Uterus (tissue), 2 donors: Measurements from ENCODE around the gene STAMBPL1.

Experiments
- POLR2A ChIP-seq, 2 donors: fragments of 450-650 bp; IDR thresholded peaks; one replicate each; pipeline ENCODE4 v1.6.1; 2016; ENCODE audit warnings: antibody characterized with exemption in 2 of 2, mild to moderate bottlenecking in 1 of 2, moderate library complexity in 1 of 2
- TF ChIP-seq, protein P1 (sequence below), 4 experiments: fragments of 200-600 bp in 2 of 4; fragments of 450-650 bp in 2 of 4; sonication (generic) in 2 of 4; IDR thresholded peaks; one replicate each; pipeline ENCODE4 v1.5.1; 2016 to 2019; ENCODE audit warnings: antibody characterized with exemption in 4 of 4, mild to moderate bottlenecking in 2 of 4, moderate library complexity in 1 of 4

DNA sequence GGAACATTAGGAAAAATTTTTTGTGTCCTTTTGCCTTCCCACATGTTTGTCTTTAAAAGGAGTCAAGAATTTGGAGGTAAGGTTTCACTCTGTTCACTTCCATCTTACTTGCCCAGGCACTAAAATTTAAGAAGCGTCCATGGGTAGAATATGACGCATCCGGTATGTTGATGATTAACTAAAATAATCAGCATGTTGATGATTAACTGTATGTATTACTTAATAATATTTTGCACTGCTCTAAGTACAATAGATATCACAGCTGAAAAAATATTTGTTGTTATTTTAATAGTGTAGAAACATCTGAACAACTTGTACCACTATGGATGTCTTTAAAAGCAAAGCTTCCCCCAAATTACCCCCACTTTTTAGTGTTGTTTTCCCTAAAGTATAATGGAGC is 39.9 kb upstream of the STAMBPL1 start:
- TF ChIP-seq POLR2A (IDR thresholded peaks at IDR 0.05) = no peak
- TF ChIP-seq, protein P1, sequence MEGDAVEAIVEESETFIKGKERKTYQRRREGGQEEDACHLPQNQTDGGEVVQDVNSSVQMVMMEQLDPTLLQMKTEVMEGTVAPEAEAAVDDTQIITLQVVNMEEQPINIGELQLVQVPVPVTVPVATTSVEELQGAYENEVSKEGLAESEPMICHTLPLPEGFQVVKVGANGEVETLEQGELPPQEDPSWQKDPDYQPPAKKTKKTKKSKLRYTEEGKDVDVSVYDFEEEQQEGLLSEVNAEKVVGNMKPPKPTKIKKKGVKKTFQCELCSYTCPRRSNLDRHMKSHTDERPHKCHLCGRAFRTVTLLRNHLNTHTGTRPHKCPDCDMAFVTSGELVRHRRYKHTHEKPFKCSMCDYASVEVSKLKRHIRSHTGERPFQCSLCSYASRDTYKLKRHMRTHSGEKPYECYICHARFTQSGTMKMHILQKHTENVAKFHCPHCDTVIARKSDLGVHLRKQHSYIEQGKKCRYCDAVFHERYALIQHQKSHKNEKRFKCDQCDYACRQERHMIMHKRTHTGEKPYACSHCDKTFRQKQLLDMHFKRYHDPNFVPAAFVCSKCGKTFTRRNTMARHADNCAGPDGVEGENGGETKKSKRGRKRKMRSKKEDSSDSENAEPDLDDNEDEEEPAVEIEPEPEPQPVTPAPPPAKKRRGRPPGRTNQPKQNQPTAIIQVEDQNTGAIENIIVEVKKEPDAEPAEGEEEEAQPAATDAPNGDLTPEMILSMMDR (IDR thresholded peaks at IDR 0.05) = no peak
